ENCODE measurements around the gene SLIT2. TPM values are rescaled to one million over a fixed set of nuclear protein-coding genes. Genes with fewer than 3 reads are reported as not detected.

SLIT2 gene
- total RNA-seq, 1 experiment from 2014 or later = not detected

DNA sequence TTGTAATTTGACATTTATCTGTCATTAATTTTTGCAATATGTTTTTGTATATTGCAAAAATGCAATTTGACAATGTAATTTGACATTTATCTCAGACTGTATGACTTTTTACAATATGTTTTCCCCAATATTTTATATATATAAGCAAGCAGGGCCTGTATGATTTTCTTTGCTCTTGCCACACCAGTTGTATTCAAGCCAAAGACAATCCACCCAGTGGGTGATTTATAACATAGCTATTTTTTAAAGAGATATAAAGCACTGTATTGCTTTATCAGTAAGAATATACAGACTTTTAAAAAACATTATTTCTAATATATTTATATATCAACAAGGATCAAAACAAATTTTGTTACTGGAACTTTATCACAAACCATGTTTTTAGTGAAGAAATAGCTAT is 47.3 kb downstream of the SLIT2 start:
- no peak for DNase-seq (ENCODE audit: extremely low read depth, low read depth)

DNA sequence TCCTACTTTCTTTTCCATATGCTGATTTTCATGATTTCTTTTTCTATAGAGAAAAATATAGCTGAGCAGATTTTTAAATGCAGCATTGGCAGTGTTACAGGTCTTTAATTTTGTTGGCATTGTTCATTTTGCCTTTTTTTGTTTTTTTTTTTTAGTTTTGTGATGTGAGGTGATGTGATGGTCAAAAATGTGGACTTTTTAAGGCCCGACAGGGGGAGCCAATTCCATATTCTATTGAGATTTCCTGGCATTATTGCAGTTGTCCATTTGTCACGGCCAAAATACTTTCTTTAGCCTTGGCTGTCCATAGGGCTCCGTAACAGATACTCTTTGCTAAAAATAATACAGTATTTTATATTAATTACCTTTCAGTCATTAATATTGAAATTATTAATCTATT is 47.8 kb downstream of the SLIT2 start:
- DNase-seq (ENCODE audit: extremely low read depth, low read depth) = no peak

DNA sequence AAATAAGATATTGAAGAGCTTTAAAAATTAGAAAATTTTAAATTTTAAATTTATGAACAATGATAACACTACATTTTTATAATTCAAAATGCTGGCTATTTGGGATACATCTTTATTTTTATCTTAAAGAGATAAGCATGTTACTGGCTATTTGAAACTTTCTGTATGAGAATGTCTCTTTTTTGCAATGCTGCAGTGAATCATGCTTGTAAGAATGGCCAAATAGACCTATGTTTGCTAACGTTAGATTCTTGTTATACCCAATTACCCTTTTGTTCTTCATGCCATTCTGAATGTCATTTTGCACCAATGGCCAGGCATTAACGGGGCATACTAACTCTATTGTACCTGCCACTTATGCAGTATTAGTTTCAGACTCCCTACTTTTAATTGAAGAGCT is 49.5 kb downstream of the SLIT2 start:
- DNase-seq (ENCODE audit: extremely low read depth, low read depth) = no peak

All from NCI-H460 (cell line).